Measurements from ENCODE around the gene MTHFR.

DNA sequence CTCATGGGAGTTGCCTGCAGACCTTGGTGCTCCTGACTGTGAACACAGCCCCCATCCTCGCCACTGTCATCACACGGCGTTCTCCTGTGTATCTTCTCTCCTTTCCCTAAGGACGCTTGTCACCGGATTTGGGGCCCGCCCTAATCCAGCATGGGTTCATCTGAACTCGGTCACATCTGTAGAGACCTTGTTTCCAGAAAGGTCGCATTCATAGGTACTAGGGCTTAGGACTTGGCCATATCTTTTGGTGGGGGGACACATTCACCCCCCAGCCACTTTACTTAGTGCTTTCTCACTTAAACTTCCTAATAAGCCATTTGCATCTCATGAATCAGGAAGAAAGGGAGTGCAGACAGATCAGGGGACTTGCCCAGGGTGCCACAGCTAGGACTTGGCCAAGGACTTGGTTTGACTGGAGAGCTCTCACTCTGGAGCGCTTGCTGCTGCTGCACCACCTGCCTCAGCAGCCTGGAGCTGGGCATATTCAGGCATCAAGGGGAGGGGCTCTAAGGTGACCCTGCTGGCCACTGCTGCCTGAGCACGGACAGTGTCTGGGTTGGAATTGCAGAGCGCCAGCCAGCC is 32.1 kb upstream of the MTHFR start:
- TF ChIP-seq, protein P1, sequence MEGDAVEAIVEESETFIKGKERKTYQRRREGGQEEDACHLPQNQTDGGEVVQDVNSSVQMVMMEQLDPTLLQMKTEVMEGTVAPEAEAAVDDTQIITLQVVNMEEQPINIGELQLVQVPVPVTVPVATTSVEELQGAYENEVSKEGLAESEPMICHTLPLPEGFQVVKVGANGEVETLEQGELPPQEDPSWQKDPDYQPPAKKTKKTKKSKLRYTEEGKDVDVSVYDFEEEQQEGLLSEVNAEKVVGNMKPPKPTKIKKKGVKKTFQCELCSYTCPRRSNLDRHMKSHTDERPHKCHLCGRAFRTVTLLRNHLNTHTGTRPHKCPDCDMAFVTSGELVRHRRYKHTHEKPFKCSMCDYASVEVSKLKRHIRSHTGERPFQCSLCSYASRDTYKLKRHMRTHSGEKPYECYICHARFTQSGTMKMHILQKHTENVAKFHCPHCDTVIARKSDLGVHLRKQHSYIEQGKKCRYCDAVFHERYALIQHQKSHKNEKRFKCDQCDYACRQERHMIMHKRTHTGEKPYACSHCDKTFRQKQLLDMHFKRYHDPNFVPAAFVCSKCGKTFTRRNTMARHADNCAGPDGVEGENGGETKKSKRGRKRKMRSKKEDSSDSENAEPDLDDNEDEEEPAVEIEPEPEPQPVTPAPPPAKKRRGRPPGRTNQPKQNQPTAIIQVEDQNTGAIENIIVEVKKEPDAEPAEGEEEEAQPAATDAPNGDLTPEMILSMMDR (IDR thresholded peaks at IDR 0.05): no peak
- TF ChIP-seq POLR2A (IDR thresholded peaks at IDR 0.05): no peak
